SW 1271 (cell line): Measurements from ENCODE around the gene SPDYE3.
"Not testable (repeated sequence)": the region's sequence is repeated elsewhere in the genome, so short reads cannot be mapped to it uniquely, and the experiment has no call there.

ENCODE experiments used
- DNase-seq, 2 experiments: peaks; one replicate each; lab custom pipeline; 2025; lab: John Stamatoyannopoulos, UW

SPDYE3 gene

DNA sequence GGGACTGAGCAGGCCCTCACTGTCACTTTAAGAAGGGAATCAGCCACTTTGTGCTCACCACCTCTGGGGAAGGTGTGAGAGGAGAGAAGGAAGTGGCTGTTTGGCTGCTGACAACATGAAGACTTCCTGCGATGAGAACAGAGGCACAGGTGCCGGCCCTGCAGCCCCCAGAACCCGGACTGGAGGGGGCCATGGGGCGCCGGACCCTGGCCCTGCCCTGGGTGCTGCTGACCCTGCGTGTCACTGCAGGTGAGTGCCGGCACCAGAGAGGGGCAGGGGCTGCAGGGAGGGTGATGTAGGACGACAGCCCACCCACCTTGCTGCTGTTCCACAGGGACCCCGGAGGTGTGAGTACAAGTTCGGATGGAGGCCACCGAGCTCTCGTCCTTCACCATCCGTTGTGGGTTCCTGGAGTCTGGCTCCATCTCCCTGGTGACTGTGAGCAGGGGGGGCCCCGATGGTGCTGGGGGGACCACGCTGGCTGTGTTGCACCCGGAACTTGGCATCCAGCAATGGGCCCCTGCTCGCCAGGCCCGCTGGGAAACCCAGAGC lies 44.8 kb downstream of the SPDYE3 start:
- DNase-seq: not testable (repeated sequence)

GRCh38 chr7:100352984-100353684 lies 45.6 kb downstream of the SPDYE3 start:
- DNase-seq: no peak

DNA sequence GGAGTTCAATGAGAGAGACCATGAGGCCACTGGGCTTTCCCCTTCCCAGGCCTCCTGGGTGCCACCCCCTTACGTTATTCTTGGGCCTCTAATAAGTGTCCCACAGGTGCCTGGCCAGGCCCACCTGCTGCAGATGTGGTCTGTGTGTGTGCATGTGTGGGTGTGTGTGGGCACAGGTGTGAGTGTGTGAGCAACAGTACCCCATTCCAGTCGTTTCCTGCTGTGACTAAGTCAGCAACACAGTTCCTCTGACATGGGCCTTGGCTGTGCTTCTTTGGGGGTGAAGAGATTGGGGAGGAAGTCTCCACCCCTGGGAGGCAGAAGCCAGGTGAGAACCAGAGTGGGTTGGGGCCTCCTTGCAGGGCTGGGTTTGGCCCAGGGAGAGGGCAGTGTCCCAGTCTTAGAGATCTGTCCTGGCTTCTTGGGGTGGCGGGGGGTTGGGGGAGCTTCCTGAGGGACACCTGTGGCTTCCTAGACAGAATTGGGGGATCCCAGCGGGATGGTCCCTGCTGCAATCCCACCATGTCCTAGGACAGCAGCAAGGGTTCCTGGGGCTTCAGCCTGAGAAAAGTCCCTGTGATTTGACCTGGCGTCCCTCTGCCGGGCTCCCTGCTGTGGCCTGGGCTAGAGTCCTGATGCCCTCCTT lies 46.3 kb downstream of the SPDYE3 start:
- DNase-seq: no peak

- no peak for DNase-seq
These were observed 49.0 kb downstream of the SPDYE3 start for GRCh38 chr7:100356416-100357068.

DNA sequence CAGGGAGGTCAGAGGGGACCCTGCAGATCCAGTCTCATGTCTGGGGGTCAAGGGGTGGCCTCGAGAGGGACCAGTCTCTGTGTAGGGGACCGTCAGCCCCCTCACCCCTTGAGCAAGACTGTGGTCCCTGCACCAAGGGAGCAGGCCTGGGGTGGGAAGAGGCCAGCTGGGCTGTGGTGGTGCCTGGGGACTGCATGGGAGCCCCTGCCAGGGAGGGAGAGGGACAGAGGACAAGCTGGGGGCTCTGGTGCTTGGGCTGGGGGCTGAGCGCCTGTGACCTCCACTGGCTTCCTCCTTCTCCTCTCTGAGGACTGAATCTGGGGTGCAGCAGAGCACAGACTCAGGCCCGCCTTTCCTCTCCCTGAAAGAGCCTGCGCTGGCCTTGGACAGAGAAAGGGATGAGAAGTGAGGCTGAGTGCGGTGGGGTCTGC lies 49.6 kb downstream of the SPDYE3 start:
- no peak for DNase-seq

DNA sequence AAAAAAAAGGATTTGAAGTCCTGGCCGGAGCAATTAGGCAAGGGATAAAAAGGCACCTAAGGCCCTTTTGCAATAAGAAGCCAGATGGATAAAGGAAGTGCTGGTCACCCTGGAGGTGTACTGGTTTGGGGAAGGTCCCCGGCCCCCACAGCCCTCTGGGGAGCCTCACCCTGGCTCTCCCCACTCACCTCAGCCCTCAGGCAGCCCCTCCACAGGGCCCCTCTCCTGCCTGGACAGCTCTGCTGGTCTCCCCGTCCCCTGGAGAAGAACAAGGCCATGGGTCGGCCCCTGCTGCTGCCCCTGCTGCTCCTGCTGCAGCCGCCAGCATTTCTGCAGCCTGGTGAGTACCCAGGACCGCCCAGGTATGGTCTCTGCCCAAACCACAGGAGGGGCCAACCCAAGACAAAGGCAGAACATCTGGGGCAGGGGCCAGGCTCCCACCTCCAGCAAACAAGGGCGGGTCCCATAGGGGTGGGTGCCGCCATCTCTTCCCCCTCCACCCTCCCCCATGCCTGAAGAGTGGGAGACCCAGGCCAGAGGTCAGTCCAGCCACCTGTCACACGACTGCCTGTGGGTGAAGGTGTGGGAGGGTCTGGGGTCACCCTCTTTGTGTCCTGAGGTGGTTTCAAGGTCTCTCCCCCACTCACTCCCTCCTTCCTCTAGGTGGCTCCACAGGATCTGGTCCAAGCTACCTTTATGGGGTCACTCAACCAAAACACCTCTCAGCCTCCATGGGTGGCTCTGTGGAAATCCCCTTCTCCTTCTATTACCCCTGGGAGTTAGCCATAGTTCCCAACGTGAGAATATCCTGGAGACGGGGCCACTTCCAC lies 50.7 kb downstream of the SPDYE3 start, which contains the start of gene PILRB:
TSS of gene PILRB (plus strand) at position 91 of the 830 bp plus-strand sequence. CDS start at position 277, 186 bp downstream.
- no peak for DNase-seq

- DNase-seq: no peak
These were observed 51.3 kb downstream of the SPDYE3 start for GRCh38 chr7:100358857-100359212.

GRCh38 chr7:100360135-100360854 lies 52.8 kb downstream of the SPDYE3 start:
- no peak for DNase-seq

DNA sequence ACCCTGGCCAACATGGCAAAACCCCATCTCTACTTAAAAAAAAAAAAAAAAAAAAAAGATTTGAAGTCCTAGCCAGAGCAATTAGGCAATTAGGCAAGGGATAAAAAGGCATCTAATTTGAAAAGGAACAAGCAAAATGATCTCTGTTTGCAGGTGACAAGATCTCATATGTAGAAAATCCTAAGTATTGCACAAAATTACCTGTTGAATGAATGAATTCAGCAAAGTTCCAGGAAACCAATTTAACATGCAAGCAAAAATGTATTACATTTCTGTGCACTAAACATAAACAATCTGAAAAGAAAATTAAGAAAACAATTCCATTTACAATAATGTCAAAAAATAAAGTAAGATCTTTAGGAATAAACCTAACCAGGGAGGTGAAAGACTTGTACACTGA lies 55.6 kb downstream of the SPDYE3 start:
- no peak for DNase-seq

- DNase-seq: not testable (repeated sequence)
These were observed 56.3 kb downstream of the SPDYE3 start for GRCh38 chr7:100363797-100364196.

GRCh38 chr7:100364480-100364879 lies 57.0 kb downstream of the SPDYE3 start:
- DNase-seq: no peak

DNA sequence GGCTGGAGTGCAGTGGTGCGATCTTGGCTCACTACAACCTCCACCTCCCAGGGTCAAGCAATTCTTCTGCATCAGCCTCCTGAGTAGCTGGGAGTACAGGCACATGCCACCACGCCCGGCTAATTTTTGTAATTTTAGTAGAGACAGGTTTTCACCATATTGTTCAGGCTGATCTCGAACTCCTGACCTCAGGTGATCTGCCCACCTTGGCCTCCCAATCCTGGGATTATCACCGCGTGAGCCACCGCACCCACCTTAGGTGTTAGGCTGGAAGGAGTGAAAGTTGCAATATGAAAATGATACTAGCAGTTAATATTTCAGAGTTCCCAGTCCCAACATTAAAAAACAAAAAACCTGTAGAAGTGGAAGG lies 58.5 kb downstream of the SPDYE3 start:
- not testable (repeated sequence) for DNase-seq

- no peak for DNase-seq
These were observed 59.1 kb downstream of the SPDYE3 start for GRCh38 chr7:100366411-100367250.

GRCh38 chr7:100367251-100367620 lies 59.7 kb downstream of the SPDYE3 start:
- no peak for DNase-seq

DNA sequence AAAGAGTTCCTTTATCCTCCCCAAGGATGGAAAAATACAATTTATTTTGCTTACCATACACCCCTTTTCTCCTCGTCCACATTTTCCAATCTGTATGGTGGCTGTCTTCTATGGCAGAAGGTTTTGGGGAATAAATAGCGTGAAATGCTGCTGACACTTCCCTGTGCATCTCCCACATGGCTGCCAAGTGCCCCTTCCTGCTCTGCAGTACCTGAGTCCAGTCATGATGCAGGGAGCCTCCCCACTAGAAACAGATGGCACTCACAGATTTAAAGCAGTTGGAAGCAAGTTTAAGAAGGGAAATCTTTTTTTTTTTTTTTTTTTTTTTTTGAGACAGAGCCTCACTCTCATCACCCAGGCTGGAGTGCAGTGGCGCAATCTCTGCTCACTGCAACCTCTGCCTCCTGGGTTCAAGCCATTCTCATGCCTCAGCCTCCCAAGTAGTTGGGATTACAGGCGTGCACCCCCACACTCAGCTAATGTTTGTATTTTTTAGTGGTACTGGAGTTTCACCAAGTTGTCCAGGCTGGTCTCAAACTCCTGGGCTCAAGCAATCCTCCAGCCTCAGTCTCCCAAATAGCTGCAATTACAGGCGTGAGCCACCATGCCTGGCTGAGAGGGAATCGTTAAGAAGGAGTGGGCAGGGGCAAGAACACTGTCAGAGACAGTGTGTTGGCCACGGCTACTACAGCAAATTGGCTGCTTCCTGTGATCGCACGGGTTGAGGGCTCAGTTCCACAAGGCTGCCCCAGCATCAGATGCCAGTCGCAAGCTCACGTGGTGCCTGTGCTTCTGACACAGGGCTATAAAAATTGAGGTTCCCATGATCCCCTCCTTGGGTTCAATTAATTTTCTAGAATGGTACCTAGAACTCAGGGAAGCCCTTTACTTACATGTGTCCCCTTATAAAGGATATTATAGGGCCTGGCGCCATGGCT lies 60.4 kb downstream of the SPDYE3 start:
- no peak for DNase-seq

DNA sequence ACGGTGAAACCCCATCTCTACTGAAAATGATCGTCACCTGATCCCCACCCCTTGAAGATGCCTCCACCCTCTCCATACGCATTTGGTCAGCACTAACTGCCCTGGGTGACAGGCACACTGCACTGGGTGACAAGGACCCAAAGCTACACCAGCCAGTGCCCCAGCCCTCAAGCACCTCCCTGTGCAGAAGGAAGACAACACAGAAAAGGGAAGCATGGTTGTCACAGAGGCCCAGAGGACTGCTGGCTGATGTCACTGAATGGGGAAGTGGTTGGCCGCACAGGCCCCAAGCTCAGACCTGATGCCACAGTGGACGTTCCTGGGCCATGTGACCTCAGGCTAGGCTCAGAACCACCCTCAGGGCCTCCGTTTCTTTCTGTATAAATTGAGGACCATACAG lies 61.6 kb downstream of the SPDYE3 start:
- no peak for DNase-seq

- DNase-seq: no peak
These were observed 62.8 kb downstream of the SPDYE3 start for GRCh38 chr7:100370303-100370702.

GRCh38 chr7:100370746-100371145 lies 63.2 kb downstream of the SPDYE3 start:
- DNase-seq: no peak

- DNase-seq: no peak
These were observed 64.2 kb downstream of the SPDYE3 start for GRCh38 chr7:100371561-100372171.
